GM20431 (cell line): ENCODE measurements around the gene C17orf107.

ENCODE experiments used
- in situ Hi-C: fragments of 300-500 bp; cut with MseI, MboI; formaldehyde crosslinking; loops from one replicate; pipeline ENCODE4 v1.15.0; 2020; ENCODE audit warnings: low sequenced_read_pairs; ENCODE audit not compliant: unreplicated experiment

C17orf107 gene

DNA sequence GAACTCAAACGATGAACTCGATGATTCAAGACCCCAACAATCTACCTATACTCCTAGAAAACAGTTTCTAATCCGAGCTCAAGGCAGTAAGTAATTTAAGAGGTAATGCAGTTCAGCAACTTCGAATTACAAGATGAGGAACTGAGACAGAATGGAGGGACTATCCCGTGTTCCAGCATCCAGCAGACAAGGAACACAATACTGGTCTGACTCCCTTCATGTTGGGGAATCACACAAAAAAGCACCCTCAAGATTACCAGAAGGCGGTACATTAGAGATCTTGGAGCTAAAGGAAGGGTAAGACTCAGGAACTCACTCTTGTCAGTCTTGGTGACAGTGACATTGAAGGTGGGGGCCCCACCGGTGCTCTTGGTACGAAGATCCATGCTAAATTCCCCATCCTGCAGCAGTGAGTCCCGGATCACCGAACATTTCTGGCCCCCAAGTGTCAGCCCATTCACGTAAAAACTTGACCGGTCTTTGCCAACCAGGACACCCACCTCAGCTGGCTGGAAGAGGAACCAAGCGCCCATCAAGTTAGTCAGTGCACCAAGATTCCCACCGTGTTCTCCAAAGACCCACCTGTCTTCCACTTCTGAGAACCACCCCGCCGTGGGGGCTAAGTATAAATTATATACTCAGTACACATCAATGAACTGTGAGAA is 47.1 kb downstream of the C17orf107 start:
- in situ Hi-C loops, result no loop called here

DNA sequence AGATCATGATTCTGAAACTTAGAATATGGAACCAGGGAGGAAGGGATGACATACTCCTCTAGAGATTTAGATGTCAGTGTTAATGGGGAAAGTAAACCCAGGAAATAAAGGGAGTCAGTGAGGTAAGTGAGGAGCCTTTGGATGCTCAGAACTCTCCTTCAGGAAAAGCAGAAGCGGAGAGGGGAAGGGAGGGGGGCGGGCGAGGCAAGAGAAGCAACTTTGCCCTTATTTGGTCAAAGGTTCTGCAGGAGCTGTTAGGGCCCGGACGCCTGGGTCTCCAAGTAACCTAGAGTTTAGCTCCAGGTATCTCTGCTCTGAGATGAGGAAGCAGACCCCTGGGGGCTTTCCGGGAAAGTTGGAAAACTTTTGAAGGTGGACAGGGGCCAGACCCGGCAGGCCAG is 47.7 kb downstream of the C17orf107 start:
- in situ Hi-C loops, result no loop called here

DNA sequence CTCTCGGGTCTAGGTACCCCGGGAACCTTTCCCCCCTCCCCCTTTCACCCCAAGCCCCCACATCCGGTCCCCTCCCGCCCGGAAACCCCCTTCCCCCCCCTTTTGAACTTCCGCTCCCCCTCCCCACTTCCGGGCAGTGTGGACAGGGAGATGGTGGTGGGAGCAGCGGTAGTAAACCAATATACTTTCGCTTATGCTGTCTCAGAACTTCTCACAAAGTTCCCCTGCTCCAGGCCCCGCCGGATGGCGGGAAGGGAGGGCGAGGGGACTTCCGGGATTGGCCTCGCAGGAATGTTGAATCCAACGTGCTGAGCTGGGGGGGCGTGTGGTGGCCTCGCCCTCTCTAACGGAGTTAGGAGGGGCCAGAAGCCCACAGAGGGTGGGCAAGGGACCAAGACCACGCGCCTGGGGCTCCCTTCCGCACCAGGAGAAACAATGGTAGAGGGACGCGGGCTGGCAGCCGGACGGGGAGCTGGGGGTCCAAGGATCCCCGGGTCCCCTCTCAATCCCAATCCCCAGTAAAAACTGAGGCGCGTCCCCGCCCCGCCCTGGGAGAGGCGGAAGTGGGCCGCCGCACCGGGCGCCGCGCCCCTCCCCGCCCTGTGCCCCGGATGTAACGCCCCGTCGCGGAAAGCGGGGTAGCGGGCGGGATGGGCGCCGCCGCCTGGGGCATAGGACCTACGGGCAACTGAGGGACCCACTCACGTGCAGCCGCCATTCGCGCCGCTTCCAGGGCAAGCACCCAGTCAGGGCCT is 48.3 kb downstream of the C17orf107 start:
- in situ Hi-C loops, result no loop called here

DNA sequence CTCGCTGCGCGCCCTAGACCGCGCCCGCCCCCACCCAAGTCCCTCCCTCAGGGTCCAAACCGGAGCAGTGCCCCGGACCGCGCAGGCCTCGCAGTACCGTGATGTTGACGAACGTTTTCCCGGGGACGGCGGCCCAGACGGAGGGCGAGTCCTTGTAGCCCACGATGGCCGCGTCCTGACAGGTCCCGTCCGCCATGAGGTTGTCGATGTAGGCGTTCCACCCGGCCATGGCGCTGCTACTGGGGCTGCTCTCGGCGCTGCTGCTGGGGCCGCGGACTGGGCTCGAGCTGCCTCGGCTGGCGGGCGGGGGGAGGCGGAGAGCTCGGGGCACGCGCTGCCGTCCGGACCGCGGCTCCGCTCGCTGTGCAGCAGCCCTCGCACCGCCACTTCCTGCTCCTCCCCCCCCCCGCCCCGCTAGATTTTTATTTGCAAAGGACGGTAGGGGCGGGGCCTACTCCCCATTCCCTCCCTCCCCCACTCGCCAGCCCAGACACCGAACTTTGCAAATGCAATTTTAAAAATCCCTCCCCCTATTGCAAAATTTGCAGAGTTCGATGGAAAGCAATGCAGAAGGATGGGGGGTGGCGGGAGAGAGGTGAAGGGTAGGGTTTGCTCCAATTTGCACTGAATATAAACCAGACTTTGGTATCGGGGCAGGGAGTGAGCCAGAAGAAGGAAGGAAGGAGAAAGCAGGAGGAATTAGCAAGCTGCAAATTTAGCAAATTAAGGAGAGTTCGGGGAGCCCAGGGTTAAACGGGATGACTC is 49.0 kb downstream of the C17orf107 start, which contains the start of gene PFN1:
PFN1 (minus strand) TSS at position 365 of the 765 bp plus-strand sequence; CDS start at position 229, 136 bp downstream.
- in situ Hi-C loops, result no loop called here

DNA sequence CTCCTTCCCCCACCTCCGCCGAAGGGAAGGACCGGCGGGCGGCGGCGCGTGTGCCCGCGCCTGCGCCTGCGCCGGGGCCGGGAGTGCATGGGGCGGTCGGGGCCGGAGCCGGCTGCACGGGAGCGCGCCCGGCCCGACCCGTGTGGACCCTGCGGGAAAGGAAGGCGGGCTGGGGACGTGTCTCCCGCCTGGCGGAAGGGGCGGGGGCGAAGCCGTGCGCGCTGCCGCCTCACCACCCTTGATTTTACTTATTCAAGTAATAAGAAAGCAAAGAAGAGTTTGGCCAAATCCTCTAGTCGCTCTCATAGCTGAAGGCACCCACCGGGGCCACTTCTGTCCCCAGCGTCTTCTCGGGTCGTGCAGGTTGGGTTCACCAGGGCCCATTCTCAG is 49.6 kb downstream of the C17orf107 start:
- in situ Hi-C loops, result no loop called here

DNA sequence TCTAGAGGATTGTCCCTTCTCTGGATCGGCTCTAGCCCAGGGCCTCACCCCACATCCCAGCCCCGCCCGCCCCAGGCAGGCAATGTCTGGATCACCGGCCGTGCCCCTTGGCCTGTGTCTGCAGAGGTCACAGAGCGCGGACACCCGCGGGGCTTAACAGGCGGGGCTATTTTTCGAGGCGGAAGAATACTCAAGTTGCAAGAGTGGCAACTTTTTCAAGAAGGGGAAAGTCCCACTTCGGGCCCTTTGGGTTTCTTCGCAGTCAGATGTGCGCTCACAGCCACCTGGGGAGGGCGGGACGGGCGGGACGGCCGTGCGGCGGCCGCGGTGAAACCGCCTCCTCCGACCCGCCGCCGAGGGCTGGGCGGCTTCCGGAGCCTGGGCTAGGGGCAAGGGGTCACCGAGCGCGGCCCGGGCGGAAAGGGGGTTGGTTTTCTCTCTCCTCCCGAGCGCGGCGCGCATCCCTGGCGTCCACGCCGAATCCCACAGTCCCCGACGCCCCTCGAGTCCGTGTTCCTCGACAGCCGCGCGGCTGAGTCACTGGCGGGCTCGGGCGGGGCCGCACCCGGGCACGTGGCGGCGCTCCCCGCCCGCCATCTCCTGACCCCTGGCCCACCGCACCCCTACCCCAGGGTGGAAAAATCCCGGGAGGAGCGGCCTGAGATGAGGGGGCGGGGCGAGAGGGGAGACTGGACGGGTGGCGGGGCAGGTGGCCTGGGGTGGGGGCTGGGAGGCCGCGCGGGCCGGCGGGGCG is 50.2 kb downstream of the C17orf107 start:
- in situ Hi-C loops, result no loop called here

DNA sequence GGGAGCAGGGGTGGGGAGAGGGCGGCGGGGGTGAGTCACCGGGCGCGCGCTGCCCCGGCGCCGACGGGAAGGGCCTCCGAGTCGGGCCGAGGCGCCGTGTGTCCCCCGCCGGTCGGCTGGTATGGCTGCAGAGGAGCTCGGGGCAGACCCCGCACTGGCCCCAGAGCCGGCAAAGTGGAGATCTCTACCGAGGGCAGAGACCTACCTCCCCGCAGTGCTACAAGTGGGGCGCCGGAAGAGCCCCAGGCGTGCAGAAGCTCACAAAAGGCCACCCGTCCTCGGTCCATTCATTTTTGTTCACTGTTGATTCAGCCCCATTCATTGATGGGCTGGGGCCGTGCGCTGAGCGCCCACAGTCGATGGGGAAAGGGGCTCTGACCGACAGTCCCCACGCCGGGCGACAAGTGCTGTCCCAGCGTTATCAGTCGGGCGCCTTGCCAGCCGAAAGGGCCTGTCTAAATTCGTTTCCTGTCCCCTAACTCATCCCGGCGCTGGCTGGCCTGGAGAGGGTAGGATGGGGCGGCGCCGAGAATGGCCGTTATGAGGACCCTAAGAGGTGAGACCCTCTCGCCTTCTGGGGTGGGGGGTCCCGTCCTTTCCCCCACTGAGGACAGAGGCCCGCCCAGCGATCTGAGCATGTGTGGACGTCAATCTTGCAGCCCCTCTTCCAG is 50.9 kb downstream of the C17orf107 start:
- in situ Hi-C loops, result no loop called here

DNA sequence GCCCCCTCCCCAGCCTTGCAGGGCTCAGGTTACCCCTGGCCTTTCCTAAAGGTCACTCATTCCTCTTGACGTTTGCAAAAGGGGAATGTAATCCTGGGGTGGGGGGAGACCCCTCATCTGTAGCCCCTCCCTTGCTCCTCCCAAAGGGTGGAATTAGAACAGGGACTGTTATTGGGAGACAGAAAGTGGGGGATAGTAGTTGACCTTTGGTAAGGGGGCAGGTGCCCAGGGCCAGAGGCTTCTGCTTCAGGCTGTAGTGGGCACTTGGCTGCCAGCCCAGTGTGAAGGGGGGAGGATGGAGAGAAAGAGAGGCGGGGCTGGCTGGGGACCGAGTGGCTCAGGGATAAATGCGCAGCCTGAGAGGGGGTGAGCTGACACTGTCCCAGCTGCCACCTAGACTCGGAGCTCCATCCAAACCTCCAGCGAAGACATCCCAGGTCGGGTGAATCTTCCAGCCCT is 51.4 kb downstream of the C17orf107 start, which contains the start of gene ENO3:
ENO3 (plus strand) TSS at position 374 of the 459 bp plus-strand sequence. CDS start 711 bp downstream, outside the sequence.
- in situ Hi-C loops, result no loop called here

DNA sequence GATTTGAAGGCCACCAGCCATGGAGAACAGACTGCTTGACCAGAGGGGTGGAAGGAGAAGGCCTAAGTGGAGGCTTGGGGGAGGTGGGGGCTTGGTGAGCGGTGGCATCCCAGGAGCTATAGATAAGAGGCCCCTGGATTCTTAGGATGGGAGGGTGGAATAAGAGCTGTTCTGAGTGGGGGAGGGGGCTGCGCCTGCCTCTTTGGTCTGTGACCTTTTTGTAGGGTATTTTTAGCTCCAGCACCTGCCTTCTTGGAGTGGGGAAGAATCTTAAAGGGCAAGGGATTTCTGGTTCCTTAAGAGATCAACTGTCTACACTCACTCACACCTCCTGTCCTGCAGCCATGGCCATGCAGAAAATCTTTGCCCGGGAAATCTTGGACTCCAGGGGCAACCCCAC is 52.1 kb downstream of the C17orf107 start:
- in situ Hi-C loops, result no loop called here
